Glomerular endothelial cell (primary cell): Measurements from ENCODE around the gene COMMD3. TPM values are rescaled to one million over a fixed set of nuclear protein-coding genes. Genes with fewer than 3 reads are reported as not detected.

ENCODE experiments used
- DNase-seq: peaks from one replicate; pipeline ENCODE4 v3.0.0-alpha.2; 2011; ENCODE audit warnings: low read depth, low spot score; ENCODE audit errors: extremely low read depth
- total RNA-seq: library from RNA; depleted of rRNA; stranded (reverse); fragments of >200 nt; gene quantifications from 2 replicates; pipeline ENCODE4 v1.2.3, GENCODE V29; 2015

COMMD3 gene
- total RNA-seq, 1 donor from 2014 or later = 46.3 TPM

DNA sequence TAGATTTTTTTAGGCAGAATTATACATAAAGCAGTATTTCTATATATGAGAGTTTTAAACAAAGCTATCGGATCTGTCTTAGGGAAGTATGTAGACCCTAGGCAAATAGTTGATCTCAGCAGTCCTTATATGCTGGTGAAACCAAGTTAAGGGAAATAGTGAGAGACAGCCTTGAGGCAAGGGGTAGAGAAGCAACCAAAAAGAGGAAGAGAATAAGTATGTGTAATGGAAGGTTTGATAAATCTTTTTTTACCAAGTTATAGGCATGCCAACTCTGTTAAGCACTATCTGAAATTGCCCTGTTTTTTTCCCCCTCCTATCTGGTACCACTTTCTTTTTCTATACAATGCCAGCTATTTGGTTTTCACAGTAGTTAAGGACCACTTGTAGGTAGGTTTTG is 49.0 kb downstream of the COMMD3 start:
- DNase-seq = no peak

DNA sequence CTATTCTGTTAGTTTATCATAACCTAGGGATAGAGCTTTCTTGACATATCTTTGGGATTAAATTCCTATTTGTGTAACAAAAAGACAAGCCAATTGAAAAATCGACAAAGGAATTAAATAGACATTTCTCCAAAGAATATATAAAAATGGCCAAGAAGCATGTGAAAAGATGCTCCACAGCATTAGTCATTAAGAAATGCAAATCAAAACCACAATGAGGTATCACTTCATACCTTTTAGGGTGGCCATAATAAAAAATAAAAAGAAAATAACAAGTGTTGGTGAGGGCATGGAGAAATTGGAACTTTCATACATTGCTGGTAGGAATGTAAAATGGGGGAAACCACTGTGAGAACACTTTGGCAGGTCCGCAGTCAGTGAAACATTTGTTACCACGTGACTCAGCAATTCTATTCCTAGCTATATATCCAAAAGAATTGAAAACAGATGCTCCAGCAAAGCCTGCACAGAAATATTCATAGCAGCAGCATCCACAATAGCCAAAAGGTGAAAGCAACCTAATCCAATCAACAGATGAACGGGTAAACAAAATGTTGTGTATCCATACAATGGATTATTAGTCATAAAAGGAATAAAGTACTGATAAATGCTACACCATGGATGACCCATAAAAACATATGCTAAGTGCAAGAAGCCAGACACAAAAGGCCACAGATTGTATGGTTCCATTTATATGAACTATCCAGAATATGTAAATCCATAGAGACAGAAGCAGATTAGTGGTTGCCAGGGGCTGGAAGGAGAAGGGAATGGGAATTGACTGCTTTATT is 49.7 kb downstream of the COMMD3 start:
- no peak for DNase-seq

DNA sequence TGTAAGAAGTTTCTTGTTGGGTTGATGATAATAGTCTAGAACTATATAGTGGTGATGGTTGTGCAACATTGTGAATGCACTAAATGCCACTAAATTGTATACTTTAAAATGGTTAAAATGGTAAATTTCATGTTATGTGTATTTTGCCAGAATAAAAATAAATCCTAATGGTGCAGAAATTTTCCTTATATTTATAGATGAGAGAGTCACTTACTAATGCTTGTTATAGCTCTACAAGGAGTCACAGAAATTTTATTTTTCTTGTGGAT is 50.2 kb downstream of the COMMD3 start:
- no peak for DNase-seq

DNA sequence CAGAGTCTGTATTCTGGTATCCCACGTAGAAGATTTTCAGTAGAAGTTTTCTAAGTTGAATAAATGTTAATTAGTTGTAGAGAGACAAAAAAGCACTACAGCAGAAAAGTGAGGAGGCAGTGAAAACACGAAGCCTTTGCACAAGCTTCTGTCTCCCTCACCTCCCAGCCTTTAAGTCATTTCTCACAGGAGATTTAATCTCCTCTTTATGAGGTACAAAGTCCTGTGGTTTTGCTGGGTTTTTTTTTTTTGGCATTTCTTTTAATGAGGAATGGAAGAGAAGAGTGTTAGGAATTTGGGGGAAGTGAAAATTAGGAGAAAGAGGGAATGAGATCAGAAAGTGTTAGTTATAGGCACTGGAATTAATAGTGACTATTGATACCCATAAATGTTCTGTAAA is 50.6 kb downstream of the COMMD3 start:
- no peak for DNase-seq

DNA sequence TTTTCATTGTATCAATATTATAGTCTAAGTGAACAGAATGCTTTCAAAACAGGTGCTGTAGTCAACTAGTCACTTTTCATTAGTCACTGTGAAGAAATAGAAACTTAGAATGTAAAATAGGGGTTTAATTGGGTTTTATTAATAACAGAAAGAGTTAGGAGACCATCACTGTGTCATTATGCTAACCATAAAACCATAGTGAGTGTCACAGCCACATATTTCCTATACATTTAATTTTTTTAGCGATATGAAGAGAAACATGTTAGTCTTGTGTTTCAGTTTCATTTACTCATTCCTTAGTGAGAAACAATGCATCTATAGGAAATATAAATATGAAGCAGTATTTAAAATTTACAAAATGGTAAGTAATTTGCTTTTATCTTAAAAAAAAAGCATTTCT is 51.3 kb downstream of the COMMD3 start:
- no peak for DNase-seq

DNA sequence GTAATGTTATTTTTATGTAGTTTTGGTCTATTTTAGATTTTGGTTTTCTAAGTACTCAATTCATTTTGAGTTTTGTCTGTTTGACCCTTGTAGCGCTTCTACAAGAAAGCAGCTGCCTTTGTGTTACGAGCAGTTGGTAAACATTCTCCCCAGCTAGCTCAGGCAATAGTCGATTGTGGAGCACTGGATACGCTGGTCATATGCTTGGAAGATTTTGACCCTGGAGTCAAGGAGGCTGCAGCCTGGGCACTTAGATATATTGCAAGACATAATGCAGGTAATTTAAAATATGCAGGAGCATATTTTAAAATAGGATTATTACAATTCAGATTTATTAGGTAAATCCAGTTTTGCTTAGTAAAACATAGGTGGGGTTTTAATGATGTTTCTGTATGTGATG is 52.2 kb downstream of the COMMD3 start:
- no peak for DNase-seq

DNA sequence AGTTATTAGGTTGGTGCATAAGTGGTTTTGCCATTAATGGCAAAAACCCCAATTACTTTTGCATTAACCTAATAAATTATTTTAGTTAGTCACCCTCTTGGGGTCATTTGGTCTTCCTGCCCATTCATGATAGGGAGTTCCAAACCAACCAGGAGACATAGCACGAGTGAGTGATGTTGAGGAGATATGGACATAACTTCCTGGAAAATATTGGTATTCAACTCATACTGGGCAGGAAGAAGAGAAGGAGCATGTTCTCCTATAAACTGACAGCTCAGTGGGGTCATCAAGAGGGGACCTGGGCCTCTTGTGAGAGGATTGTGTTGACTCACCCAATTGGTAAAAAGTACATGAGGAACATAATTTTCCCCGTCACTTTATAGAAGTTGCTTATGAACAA is 52.8 kb downstream of the COMMD3 start:
- no peak for DNase-seq

DNA sequence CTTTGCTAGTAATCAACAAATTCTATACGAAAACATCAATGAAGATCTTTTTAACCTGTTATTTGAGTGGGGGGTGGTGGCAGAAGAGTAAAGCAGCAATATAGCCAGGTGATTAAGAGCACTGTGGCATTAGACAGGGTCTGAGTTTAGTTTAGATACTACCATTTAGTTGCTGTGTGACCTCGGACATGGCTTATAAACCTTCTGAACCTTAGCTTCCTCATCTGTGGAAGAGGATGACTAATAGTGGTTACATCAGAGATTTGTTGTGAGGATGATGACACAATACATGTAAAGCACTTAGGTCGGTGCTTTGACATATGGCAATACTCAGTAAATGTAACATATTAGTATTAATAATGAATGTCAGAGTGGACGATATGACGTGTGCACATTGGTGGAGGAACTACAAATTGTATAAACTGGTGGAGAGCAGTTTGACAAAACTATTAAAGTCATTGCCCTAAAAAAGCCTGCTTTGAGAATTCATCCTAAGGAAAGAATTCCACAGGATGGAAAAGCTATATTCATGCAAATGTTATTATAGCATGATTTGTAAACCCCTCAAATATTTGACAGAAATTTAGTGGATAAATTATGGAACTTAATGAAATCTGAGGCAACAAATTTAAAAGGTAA is 53.4 kb downstream of the COMMD3 start:
- no peak for DNase-seq

Other genes with a start within 250 kb of the COMMD3 start
- not detected in 2 replicates for gene EBLN1, start 98.4 kb upstream of the COMMD3 start, total RNA-seq
- gene BMI1, start 4.7 kb downstream of the COMMD3 start, total RNA-seq = 24.2 and 61.6 TPM in 2 replicates
- gene SPAG6, start 29.1 kb downstream of the COMMD3 start, total RNA-seq = not detected in 2 replicates